ENCODE results near the gene GREM1.

Gene GREM1

GRCh38 chr15:32757426-32757825 is 39.6 kb downstream of the GREM1 start:
- H3K4me3 ChIP-seq (ENCODE audit: low read depth, low read length), result no peak overlapping the region
- no peak for TF ChIP-seq CTCF (IDR thresholded peaks at IDR 0.05; ENCODE audit: borderline replicate concordance, insufficient read depth, low read depth, low read length)

- no peak for TF ChIP-seq CTCF (IDR thresholded peaks at IDR 0.05; ENCODE audit: borderline replicate concordance, insufficient read depth, low read depth, low read length)
- H3K4me3 ChIP-seq (ENCODE audit: low read depth, low read length), result no peak overlapping the region
Observed at GRCh38 chr15:32763295-32763694, 45.5 kb downstream of the GREM1 start.

GRCh38 chr15:32765236-32765635 is 47.4 kb downstream of the GREM1 start:
- H3K4me3 ChIP-seq (ENCODE audit: low read depth, low read length), result no peak overlapping the region

GRCh38 chr15:32766101-32766500 is 48.3 kb downstream of the GREM1 start:
- TF ChIP-seq CTCF (IDR thresholded peaks at IDR 0.05; ENCODE audit: borderline replicate concordance, insufficient read depth, low read depth, low read length), result no peak
- H3K4me3 ChIP-seq (ENCODE audit: low read depth, low read length), result no peak overlapping the region

More at GRCh38 chr15:32765236-32765635, 47.4 kb downstream of the GREM1 start:
- TF ChIP-seq CTCF (IDR thresholded peaks at IDR 0.05; ENCODE audit: borderline replicate concordance, insufficient read depth, low read depth, low read length), result no peak

GRCh38 chr15:32767236-32767635 is 49.4 kb downstream of the GREM1 start:
- TF ChIP-seq CTCF (IDR thresholded peaks at IDR 0.05; ENCODE audit: borderline replicate concordance, insufficient read depth, low read depth, low read length), result no peak
- H3K4me3 ChIP-seq (ENCODE audit: low read depth, low read length), result no peak overlapping the region

GRCh38 chr15:32774022-32774421 is 56.2 kb downstream of the GREM1 start:
- no peak for TF ChIP-seq CTCF (IDR thresholded peaks at IDR 0.05; ENCODE audit: borderline replicate concordance, insufficient read depth, low read depth, low read length)

GRCh38 chr15:32775103-32775502 is 57.3 kb downstream of the GREM1 start:
- no peak overlapping the region for H3K4me3 ChIP-seq (ENCODE audit: low read depth, low read length)
- TF ChIP-seq CTCF (IDR thresholded peaks at IDR 0.05; ENCODE audit: borderline replicate concordance, insufficient read depth, low read depth, low read length), result no peak

More at GRCh38 chr15:32774022-32774421, 56.2 kb downstream of the GREM1 start:
- no peak overlapping the region for H3K4me3 ChIP-seq (ENCODE audit: low read depth, low read length)

All from GM12875 (cell line).